GM18508 (cell line): ENCODE data around the gene ARHGAP24.

Experiments
- ATAC-seq: cut with Tn5 transposase; IDR thresholded peaks from one replicate; pipeline ENCODE4 v1.9.1; 2021; ENCODE audit warnings: moderate number of reproducible peaks; ENCODE audit not compliant: insufficient read depth, unreplicated experiment

ARHGAP24 gene

DNA sequence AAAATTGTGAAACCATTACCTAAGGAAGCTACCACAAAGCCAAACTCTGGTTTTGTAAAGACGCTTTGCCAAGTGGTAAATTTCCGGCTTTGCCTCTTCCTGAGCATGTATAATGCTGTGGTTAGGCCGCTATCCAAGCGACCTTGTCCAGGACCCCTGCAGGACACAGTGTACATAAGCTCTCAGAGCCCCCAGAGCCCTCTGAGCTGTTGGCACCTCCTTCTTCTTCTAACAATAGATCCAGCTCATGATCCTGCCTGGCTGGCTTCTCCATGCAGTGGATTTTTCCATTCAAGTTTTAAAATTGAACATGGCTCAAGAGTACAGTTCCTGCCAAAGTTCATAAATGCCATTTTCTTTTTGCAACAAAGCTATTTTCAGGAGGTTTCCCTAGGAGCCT, 558.2 kb downstream of the ARHGAP24 start:
- no peak for ATAC-seq

DNA sequence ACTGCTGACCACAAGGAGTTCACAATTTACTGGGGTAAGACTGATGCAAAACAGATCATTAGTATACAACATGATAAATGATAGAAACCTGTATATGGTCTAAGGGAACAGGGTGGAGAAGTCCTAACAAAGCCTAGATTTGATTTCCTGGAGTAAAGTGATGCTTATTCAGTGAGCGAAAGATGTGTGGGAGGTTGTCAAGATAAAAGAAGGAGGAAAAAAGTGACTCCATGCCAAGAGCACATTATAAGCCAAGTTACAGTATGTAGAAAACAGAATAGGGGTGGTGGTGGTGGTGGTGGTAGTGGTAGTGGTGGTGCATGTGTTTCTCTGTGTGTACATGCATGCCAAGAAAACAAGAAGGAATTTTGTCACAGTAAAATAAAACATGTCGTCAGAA, 559.7 kb downstream of the ARHGAP24 start:
- ATAC-seq: no peak

GRCh38 chr4:86035688-86036087, 560.7 kb downstream of the ARHGAP24 start:
- ATAC-seq: no peak

- no peak for ATAC-seq
Measured at GRCh38 chr4:86036736-86037135, 561.8 kb downstream of the ARHGAP24 start.

DNA sequence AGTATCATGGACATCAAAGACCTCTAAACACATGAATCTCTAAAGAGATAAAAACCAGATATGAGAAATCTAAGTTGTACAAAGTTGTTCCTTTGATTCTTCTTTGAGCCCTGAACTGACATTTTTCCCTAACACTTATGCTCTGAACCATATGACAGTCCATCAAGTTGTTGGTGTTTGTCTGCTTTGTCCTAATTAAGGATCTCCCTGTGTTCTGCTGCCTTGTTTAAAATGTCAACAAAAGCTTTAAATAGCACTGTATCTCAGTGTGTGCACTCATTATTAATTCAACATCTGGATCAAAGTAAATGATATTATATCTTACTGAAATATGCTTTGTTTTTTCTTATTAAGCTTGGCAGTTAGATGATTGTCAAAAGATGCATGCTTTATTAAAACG, 563.1 kb downstream of the ARHGAP24 start:
- no peak for ATAC-seq

- ATAC-seq: peak; percentile 79
Measured at GRCh38 chr4:86043755-86044592, 569.0 kb downstream of the ARHGAP24 start.

DNA sequence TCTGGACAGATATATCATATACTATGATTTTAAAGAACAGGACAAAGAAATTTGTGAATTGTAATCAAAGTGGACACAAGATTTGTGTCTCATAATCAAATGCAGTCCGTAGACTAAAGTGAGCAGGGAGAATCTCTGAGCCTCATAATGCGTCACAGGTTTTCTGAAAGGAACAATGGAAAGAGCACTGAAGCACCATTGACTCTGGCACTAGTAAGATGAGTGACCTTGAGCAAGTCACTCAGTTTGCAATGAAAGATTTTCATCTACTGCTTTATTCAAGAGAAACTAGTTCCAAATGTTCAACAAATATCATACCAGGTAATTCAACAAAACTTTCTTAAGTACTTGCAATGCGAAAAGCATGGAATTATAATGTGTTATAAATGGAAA, 569.6 kb downstream of the ARHGAP24 start:
- ATAC-seq: no peak

GRCh38 chr4:86048426-86048825, 573.5 kb downstream of the ARHGAP24 start:
- ATAC-seq: no peak

GRCh38 chr4:86050496-86050895, 575.5 kb downstream of the ARHGAP24 start:
- no peak for ATAC-seq
